Measurements from ENCODE around the gene PTPRN2.
"Not testable (repeated sequence)": the region's sequence is repeated elsewhere in the genome, so short reads cannot be mapped to it uniquely, and the experiment has no call there.

The PTPRN2 gene

GRCh38 chr7:157983502-157984422 lies 603.9 kb downstream of the PTPRN2 start:
- Histone ChIP-seq H3K9ac (no peak overlapping the region), H3K36me3 (ENCODE audit: control insufficient read depth, insufficient read depth, low read length) (no peaks in the 10 kb centered on the region), H3K4me3 (ENCODE audit: low read depth, low read length) (no peak overlapping the region), H2AFZ (no peak overlapping the region), H3K27me3 (ENCODE audit: control insufficient read depth, insufficient read depth, low read length) (no peaks in the 10 kb centered on the region), H3K4me1 (no peaks in the 10 kb centered on the region), H3K27ac (no peak overlapping the region), H3K9me3 (ENCODE audit: control insufficient read depth, low read length) (no peaks in the 10 kb centered on the region), H3K4me2 (ENCODE audit: low read length) (no peak overlapping the region), H3K79me2 (no peaks in the 10 kb centered on the region)
- TF ChIP-seq CTCF (IDR thresholded peaks at IDR 0.05): no peak

DNA sequence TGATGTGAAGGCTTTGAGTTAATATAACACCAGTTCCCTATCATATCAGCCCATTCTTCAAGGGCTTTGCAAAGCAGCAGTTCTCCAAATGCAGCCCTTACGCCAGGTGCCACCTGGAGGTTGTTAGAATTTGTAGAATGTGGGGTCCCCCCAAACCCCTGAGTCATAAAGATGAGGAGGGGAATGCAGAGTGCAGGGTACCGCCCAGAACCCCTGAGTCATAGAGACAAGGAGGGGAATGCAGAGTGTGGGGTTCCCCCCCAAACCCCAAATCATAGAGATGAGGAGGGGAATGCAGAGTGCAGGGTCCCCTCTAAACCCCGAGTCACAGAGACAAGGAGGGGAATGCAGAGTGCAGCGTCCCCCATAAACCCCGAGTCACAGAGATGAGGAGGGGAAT lies 605.8 kb downstream of the PTPRN2 start:
- no peaks in the 10 kb centered on the region for H3K36me3 ChIP-seq (ENCODE audit: control insufficient read depth, insufficient read depth, low read length)
- H2AFZ ChIP-seq: no peak overlapping the region
- no peaks in the 10 kb centered on the region for H3K9me3 ChIP-seq (ENCODE audit: control insufficient read depth, low read length)
- no peak overlapping the region for H3K9ac ChIP-seq
- TF ChIP-seq CTCF (IDR thresholded peaks at IDR 0.05): no peak
- no peaks in the 10 kb centered on the region for H3K4me1 ChIP-seq
- no peaks in the 10 kb centered on the region for H3K27me3 ChIP-seq (ENCODE audit: control insufficient read depth, insufficient read depth, low read length)
- no peak overlapping the region for H3K27ac ChIP-seq
- H3K4me3 ChIP-seq (ENCODE audit: low read depth, low read length): no peak overlapping the region
- no peak overlapping the region for H3K4me2 ChIP-seq (ENCODE audit: low read length)
- no peaks in the 10 kb centered on the region for H3K79me2 ChIP-seq

- no peak overlapping the region for H3K27ac ChIP-seq
- H3K4me3 ChIP-seq (ENCODE audit: low read depth, low read length): no peak overlapping the region
- H3K27me3 ChIP-seq (ENCODE audit: control insufficient read depth, insufficient read depth, low read length): no peaks in the 10 kb centered on the region
- no peak overlapping the region for H2AFZ ChIP-seq
- H3K9me3 ChIP-seq (ENCODE audit: control insufficient read depth, low read length): no peaks in the 10 kb centered on the region
- no peaks in the 10 kb centered on the region for H3K4me1 ChIP-seq
- no peaks in the 10 kb centered on the region for H3K36me3 ChIP-seq (ENCODE audit: control insufficient read depth, insufficient read depth, low read length)
- no peaks in the 10 kb centered on the region for H3K79me2 ChIP-seq
- no peak overlapping the region for H3K4me2 ChIP-seq (ENCODE audit: low read length)
- no peak overlapping the region for H3K9ac ChIP-seq
- no peak for TF ChIP-seq CTCF (IDR thresholded peaks at IDR 0.05)
Measured at GRCh38 chr7:157980774-157981173, 606.8 kb downstream of the PTPRN2 start.

DNA sequence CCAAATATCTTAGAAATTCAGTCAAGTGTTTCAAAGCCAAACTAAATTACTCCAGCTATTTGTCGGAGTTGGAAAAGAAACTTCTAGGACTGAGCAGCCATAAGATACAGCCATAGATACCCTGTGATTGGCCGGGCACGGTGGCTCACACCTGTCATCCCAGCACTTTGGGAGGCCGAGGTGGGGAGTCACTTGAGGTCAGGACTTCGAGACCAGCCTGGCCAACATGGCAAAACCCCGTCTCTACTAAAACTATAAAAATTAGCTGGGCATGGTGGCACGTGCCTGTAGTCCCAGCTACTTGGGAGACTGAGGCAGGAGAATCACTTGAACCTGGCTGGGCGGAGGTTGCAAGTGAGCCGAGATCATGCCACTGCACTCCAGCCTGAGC lies 607.3 kb downstream of the PTPRN2 start:
- not testable (repeated sequence) for H3K27me3 ChIP-seq (ENCODE audit: control insufficient read depth, insufficient read depth, low read length); H3K9me3 ChIP-seq (ENCODE audit: control insufficient read depth, low read length); H3K4me2 ChIP-seq (ENCODE audit: low read length); H3K36me3 ChIP-seq (ENCODE audit: control insufficient read depth, insufficient read depth, low read length); H3K79me2 ChIP-seq; H3K9ac ChIP-seq; H3K4me3 ChIP-seq (ENCODE audit: low read depth, low read length); H2AFZ ChIP-seq; H3K27ac ChIP-seq; H3K4me1 ChIP-seq

GRCh38 chr7:157979636-157980340 lies 607.8 kb downstream of the PTPRN2 start:
- no peak for TF ChIP-seq CTCF (IDR thresholded peaks at IDR 0.05)
- Histone ChIP-seq H3K9me3 (ENCODE audit: control insufficient read depth, low read length) (no peaks in the 10 kb centered on the region), H3K36me3 (ENCODE audit: control insufficient read depth, insufficient read depth, low read length) (no peaks in the 10 kb centered on the region)

More at GRCh38 chr7:157979636-157980340, 607.8 kb downstream of the PTPRN2 start:
- H3K27me3 ChIP-seq (ENCODE audit: control insufficient read depth, insufficient read depth, low read length): no peaks in the 10 kb centered on the region
- no peak overlapping the region for H2AFZ ChIP-seq
- no peaks in the 10 kb centered on the region for H3K4me1 ChIP-seq
- no peak overlapping the region for H3K4me3 ChIP-seq (ENCODE audit: low read depth, low read length)
- no peak overlapping the region for H3K4me2 ChIP-seq (ENCODE audit: low read length)
- no peaks in the 10 kb centered on the region for H3K79me2 ChIP-seq
- H3K27ac ChIP-seq: no peak overlapping the region
- H3K9ac ChIP-seq: no peak overlapping the region

Measured in parathyroid adenoma (tissue), 2 donors.